Activated CD4-positive, CD25-positive, alpha-beta regulatory T cell treated with anti-CD3 and anti-CD28 coated beads, Interleukin-2, amount 50 U/mL, for 16 hours (primary cell): Measurements from ENCODE around the gene PAX3.

Experiments used
- DNase-seq: peaks from one replicate; pipeline ENCODE4 v3.0.0-alpha.2; 2020; ENCODE audit warnings: low read depth, low spot score

Gene PAX3

GRCh38 chr2:222296911-222297599 lies 1.7 kb downstream of the PAX3 start:
- DNase-seq = no peak

GRCh38 chr2:222296311-222296741 lies 2.5 kb downstream of the PAX3 start:
- no peak for DNase-seq

- no peak for DNase-seq
Observed at GRCh38 chr2:222295368-222296062, 3.3 kb downstream of the PAX3 start.

GRCh38 chr2:222294996-222295367 lies 3.8 kb downstream of the PAX3 start:
- DNase-seq = no peak

- no peak for DNase-seq
Observed at GRCh38 chr2:222293660-222294630, 4.9 kb downstream of the PAX3 start.

- DNase-seq = no peak
Observed at GRCh38 chr2:222292149-222293134, 6.4 kb downstream of the PAX3 start.

GRCh38 chr2:222291485-222291841 lies 7.3 kb downstream of the PAX3 start:
- no peak for DNase-seq

- DNase-seq = no peak
Observed at GRCh38 chr2:222290736-222291484, 7.9 kb downstream of the PAX3 start.

GRCh38 chr2:222290401-222290735 lies 8.4 kb downstream of the PAX3 start:
- DNase-seq = no peak

- no peak for DNase-seq
Observed at GRCh38 chr2:222289278-222290160, 9.3 kb downstream of the PAX3 start.

GRCh38 chr2:222288590-222289277 lies 10.1 kb downstream of the PAX3 start:
- no peak for DNase-seq

- DNase-seq = no peak
Observed at GRCh38 chr2:222287862-222288479, 10.8 kb downstream of the PAX3 start.

- no peak for DNase-seq
Observed at GRCh38 chr2:222284466-222284865, 14.3 kb downstream of the PAX3 start.

- no peak for DNase-seq
Observed at GRCh38 chr2:222283634-222284033, 15.2 kb downstream of the PAX3 start.

GRCh38 chr2:222281506-222281905 lies 17.3 kb downstream of the PAX3 start:
- DNase-seq = no peak

GRCh38 chr2:222280795-222281194 lies 18.0 kb downstream of the PAX3 start:
- DNase-seq = no peak

GRCh38 chr2:222272446-222273015 lies 26.3 kb downstream of the PAX3 start:
- no peak for DNase-seq

GRCh38 chr2:222271854-222272253 lies 26.9 kb downstream of the PAX3 start:
- DNase-seq = no peak
